ENCODE measurements around the gene ZC3H18.

Gene ZC3H18

GRCh38 chr16:88569985-88570690 lies at the start of gene ZC3H18:
Gene ZC3H18, plus strand, starts transcription at chr16:88570403. Its CDS starts 6,721 bp downstream, at chr16:88577124.
- Mint-ChIP-seq H3K36me3 (peaks cover 14% of the 10 kb centered on the region), H3K27me3 (no peaks in the 10 kb centered on the region), H3K4me3 (peak within 1 kb of the TSS; percentile 87), H3K4me1 (peaks cover 42% of the 10 kb centered on the region), H3K27ac (peak within 1 kb of the TSS; percentile 88), H3K9me3 (no peaks in the 10 kb centered on the region)
- CTCF ChIA-PET, result interaction anchor here (0.8 to 2.1 kb wide), 5 partner anchors 8 to 130 kb away, joined by 3 to 11 read pairs (median 3); no protein-coding TSS in a partner anchor
- peak; percentile 97 for DNase-seq

DNA sequence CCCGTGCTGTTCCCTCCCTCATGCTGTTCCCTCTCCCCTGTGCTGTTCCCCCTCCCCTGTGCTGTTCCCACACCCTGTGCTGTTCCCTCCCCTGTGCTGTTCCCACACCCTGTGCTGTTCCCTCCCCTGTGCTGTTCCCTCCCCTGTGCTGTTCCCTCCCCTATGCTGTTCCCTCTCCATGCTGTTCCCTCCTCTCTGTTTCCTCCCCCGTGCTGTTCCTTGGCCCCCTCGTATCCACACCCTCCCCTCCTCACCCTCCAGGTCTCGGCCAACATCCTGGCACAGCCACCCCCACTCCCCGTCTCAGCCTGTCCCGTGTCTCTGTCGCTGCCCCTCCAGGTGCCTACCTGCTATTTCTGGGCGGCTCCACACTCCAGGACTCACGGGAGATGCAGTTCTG lies 48.5 kb upstream of the ZC3H18 start:
- H3K27ac Mint-ChIP-seq, result no peak overlapping the region
- no peaks in the 10 kb centered on the region for H3K27me3 Mint-ChIP-seq
- CTCF ChIA-PET, result no interaction called here
- no peak for DNase-seq
- H3K36me3 Mint-ChIP-seq, result no peaks in the 10 kb centered on the region
- peaks cover 3% of the 10 kb centered on the region for H3K4me1 Mint-ChIP-seq
- H3K9me3 Mint-ChIP-seq, result peaks cover 9% of the 10 kb centered on the region
- H3K4me3 Mint-ChIP-seq, result no peak overlapping the region

- H3K9me3 Mint-ChIP-seq, result peaks cover 7% of the 10 kb centered on the region
- H3K27ac Mint-ChIP-seq, result no peak overlapping the region
- DNase-seq, result no peak
- peaks cover 3% of the 10 kb centered on the region for H3K4me1 Mint-ChIP-seq
- CTCF ChIA-PET, result no interaction called here
- H3K36me3 Mint-ChIP-seq, result no peaks in the 10 kb centered on the region
- no peaks in the 10 kb centered on the region for H3K27me3 Mint-ChIP-seq
- no peak overlapping the region for H3K4me3 Mint-ChIP-seq
Measured at GRCh38 chr16:88522276-88522949, 47.8 kb upstream of the ZC3H18 start.

- CTCF ChIA-PET, result no interaction called here
- no peak for DNase-seq
- Mint-ChIP-seq H3K27ac (no peak overlapping the region), H3K9me3 (peaks cover 4% of the 10 kb centered on the region), H3K27me3 (no peaks in the 10 kb centered on the region), H3K36me3 (no peaks in the 10 kb centered on the region), H3K4me1 (peaks cover 3% of the 10 kb centered on the region), H3K4me3 (no peak overlapping the region)
Measured at GRCh38 chr16:88523309-88524161, 46.7 kb upstream of the ZC3H18 start.

GRCh38 chr16:88524274-88524972 lies 45.8 kb upstream of the ZC3H18 start:
- CTCF ChIA-PET, result no interaction called here
- Mint-ChIP-seq H3K27me3 (no peaks in the 10 kb centered on the region), H3K27ac (no peak overlapping the region), H3K4me3 (no peak overlapping the region), H3K36me3 (no peaks in the 10 kb centered on the region), H3K4me1 (peaks cover 3% of the 10 kb centered on the region), H3K9me3 (no peaks in the 10 kb centered on the region)
- DNase-seq, result no peak

- peak overlapping the region; percentile 28 for H3K27ac Mint-ChIP-seq
- no peaks in the 10 kb centered on the region for H3K9me3 Mint-ChIP-seq
- CTCF ChIA-PET, result no interaction called here
- no peaks in the 10 kb centered on the region for H3K36me3 Mint-ChIP-seq
- H3K4me3 Mint-ChIP-seq, result no peak overlapping the region
- no peaks in the 10 kb centered on the region for H3K27me3 Mint-ChIP-seq
- DNase-seq, result no peak
- peaks cover 3% of the 10 kb centered on the region for H3K4me1 Mint-ChIP-seq
Measured at GRCh38 chr16:88524973-88525662, 45.1 kb upstream of the ZC3H18 start.

DNA sequence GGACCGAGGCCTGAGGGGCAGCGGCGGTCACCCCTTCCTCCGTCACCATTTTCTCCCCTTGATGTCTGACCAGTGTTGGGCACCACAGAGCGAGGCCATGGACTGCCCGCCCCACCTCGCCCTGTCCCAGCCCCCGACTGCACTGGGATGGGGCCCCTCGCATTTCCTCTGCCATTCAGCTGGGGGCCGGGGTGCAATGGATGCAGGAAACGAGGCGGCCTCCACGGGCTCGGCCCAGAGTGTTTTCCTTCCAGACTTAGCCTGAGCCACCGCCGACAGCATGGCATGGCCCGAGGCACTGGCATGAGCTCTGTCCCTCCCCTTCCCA lies 44.6 kb upstream of the ZC3H18 start:
- no peak for DNase-seq
- H3K4me3 Mint-ChIP-seq, result no peak overlapping the region
- peaks cover 3% of the 10 kb centered on the region for H3K4me1 Mint-ChIP-seq
- no peaks in the 10 kb centered on the region for H3K36me3 Mint-ChIP-seq
- H3K27ac Mint-ChIP-seq, result no peak overlapping the region
- no peaks in the 10 kb centered on the region for H3K27me3 Mint-ChIP-seq
- CTCF ChIA-PET, result no interaction called here
- no peaks in the 10 kb centered on the region for H3K9me3 Mint-ChIP-seq

DNA sequence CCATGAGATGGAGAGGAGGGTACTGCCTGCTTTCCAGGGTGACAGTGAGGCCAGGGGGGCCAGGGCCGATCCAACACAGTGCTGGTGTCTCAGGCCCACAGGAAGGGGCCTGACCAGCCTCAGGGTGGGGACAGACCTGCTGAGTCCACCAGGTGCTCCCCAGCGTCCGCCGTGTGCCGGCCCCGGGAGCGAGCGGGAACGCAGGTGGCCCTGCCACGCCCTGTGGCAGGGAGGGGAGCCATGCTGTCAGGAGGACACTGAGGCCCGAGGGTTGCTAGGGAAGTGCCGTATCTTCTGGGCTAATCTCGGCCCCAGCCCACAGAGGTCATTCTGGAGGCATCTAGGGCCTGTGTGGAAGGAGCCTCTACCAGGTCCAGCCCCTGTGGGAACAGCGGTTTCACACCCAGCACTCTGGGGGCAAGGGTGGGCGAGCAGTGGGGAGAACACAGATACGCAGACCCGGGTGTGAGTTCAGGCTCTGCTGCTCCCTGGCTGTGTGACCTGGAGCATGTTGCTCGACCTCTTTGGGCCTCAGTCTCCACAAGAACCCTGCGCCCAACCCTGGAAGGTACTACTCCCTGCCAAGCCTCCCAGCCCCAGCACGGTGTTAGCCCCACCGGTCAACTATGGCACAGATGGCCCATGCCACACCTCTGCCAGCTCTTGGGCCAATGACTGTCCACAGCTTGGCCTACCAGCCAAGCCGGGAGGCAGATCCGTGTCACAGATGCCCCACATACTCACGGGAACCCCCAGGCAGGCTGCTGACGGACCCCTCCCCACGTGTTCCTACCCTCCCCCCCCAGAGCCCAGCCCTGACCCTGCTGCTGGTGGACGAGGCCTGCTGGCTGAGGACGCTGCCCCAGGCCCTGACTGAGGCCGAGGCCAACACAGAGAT lies 43.9 kb upstream of the ZC3H18 start:
- H3K9me3 Mint-ChIP-seq, result no peaks in the 10 kb centered on the region
- no peak for DNase-seq
- no peak overlapping the region for H3K4me3 Mint-ChIP-seq

DNA sequence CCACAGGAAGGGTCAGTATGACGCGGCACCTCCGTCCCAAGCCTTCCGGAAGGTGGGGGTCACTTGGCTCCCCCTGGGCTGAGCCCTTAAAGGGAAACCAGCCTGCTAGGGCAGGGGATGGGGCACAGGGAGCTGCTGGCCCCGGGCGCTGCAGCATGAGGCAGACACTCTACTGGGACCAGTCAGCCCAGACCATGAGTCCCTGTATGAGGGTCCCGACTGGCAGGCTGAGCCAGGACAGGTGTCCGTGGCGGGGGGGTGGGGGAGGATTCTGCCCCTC lies 43.4 kb upstream of the ZC3H18 start:
- no peaks in the 10 kb centered on the region for H3K27me3 Mint-ChIP-seq
- H3K9me3 Mint-ChIP-seq, result no peaks in the 10 kb centered on the region
- H3K36me3 Mint-ChIP-seq, result no peaks in the 10 kb centered on the region
- no peak overlapping the region for H3K27ac Mint-ChIP-seq
- CTCF ChIA-PET, result no interaction called here
- peaks cover 3% of the 10 kb centered on the region for H3K4me1 Mint-ChIP-seq
- DNase-seq, result no peak
- H3K4me3 Mint-ChIP-seq, result no peak overlapping the region

More for the DNA sequence above, 43.9 kb upstream of the ZC3H18 start:
- H3K27me3 Mint-ChIP-seq, result no peaks in the 10 kb centered on the region
- CTCF ChIA-PET, result no interaction called here
- H3K36me3 Mint-ChIP-seq, result no peaks in the 10 kb centered on the region
- H3K4me1 Mint-ChIP-seq, result peaks cover 3% of the 10 kb centered on the region
- no peak overlapping the region for H3K27ac Mint-ChIP-seq

- CTCF ChIA-PET, result no interaction called here
- Mint-ChIP-seq H3K36me3 (no peaks in the 10 kb centered on the region), H3K27me3 (no peaks in the 10 kb centered on the region), H3K27ac (no peak overlapping the region), H3K4me1 (peaks cover 3% of the 10 kb centered on the region), H3K4me3 (no peak overlapping the region), H3K9me3 (no peaks in the 10 kb centered on the region)
- peak; percentile 70 for DNase-seq
Measured at GRCh38 chr16:88527186-88527936, 42.8 kb upstream of the ZC3H18 start.

GRCh38 chr16:88527937-88528743 lies 42.1 kb upstream of the ZC3H18 start:
- Mint-ChIP-seq H3K36me3 (no peaks in the 10 kb centered on the region), H3K27ac (no peak overlapping the region), H3K27me3 (no peaks in the 10 kb centered on the region), H3K4me1 (peaks cover 3% of the 10 kb centered on the region), H3K4me3 (no peak overlapping the region), H3K9me3 (no peaks in the 10 kb centered on the region)
- CTCF ChIA-PET, result no interaction called here
- no peak for DNase-seq

GRCh38 chr16:88528902-88529318 lies 41.3 kb upstream of the ZC3H18 start:
- CTCF ChIA-PET, result no interaction called here
- no peaks in the 10 kb centered on the region for H3K36me3 Mint-ChIP-seq
- H3K4me3 Mint-ChIP-seq, result no peak overlapping the region
- DNase-seq, result no peak
- H3K4me1 Mint-ChIP-seq, result peaks cover 3% of the 10 kb centered on the region
- no peak overlapping the region for H3K27ac Mint-ChIP-seq
- no peaks in the 10 kb centered on the region for H3K27me3 Mint-ChIP-seq
- no peaks in the 10 kb centered on the region for H3K9me3 Mint-ChIP-seq

All from activated naive CD4-positive, alpha-beta T cell treated with anti-CD3 and anti-CD28 coated beads, Interleukin-2, amount 10 ng/mL, durations not matched to agents 7 days and 5 days (primary cell).